GM19452 (cell line): ENCODE measurements around the gene CCDC190.
"Not testable (repeated sequence)": the region's sequence is repeated elsewhere in the genome, so short reads cannot be mapped to it uniquely, and the experiment has no call there.

Experiments
- ATAC-seq: cut with Tn5 transposase; IDR thresholded peaks from one replicate; pipeline ENCODE4 v1.9.1; 2021; ENCODE audit not compliant: unreplicated experiment

Gene CCDC190

GRCh38 chr1:162878000-162878596 lies 17.1 kb upstream of the CCDC190 start:
- no peak for ATAC-seq

- ATAC-seq = no peak
Observed at GRCh38 chr1:162877412-162877811, 16.4 kb upstream of the CCDC190 start.

GRCh38 chr1:162876751-162877150 lies 15.8 kb upstream of the CCDC190 start:
- no peak for ATAC-seq

GRCh38 chr1:162873671-162874666 lies 13.0 kb upstream of the CCDC190 start:
- no peak for ATAC-seq

- ATAC-seq = no peak
Observed at GRCh38 chr1:162872981-162873380, 12.0 kb upstream of the CCDC190 start.

GRCh38 chr1:162871417-162871816 lies 10.4 kb upstream of the CCDC190 start:
- ATAC-seq = not testable (repeated sequence)

- no peak for ATAC-seq
Observed at GRCh38 chr1:162868972-162869371, 8.0 kb upstream of the CCDC190 start.

- ATAC-seq = no peak
Observed at GRCh38 chr1:162861625-162862024, 650 bp upstream of the CCDC190 start.

GRCh38 chr1:162859191-162859590 lies 1.8 kb downstream of the CCDC190 start:
- ATAC-seq = no peak

GRCh38 chr1:162857850-162858249 lies 3.1 kb downstream of the CCDC190 start:
- no peak for ATAC-seq

GRCh38 chr1:162856260-162856659 lies 4.7 kb downstream of the CCDC190 start:
- ATAC-seq = no peak

- ATAC-seq = no peak
Observed at GRCh38 chr1:162855461-162856150, 5.4 kb downstream of the CCDC190 start.

- peak; percentile 75 for ATAC-seq
Observed at GRCh38 chr1:162854245-162854882, 6.6 kb downstream of the CCDC190 start.

GRCh38 chr1:162851341-162851740 lies 9.6 kb downstream of the CCDC190 start:
- ATAC-seq = no peak

GRCh38 chr1:162849711-162850110 lies 11.3 kb downstream of the CCDC190 start:
- ATAC-seq = no peak

- ATAC-seq = peak; percentile 83
Observed at GRCh38 chr1:162847839-162848453, 13.0 kb downstream of the CCDC190 start.

- no peak for ATAC-seq
Observed at GRCh38 chr1:162846256-162847212, 14.4 kb downstream of the CCDC190 start.

- no peak for ATAC-seq
Observed at GRCh38 chr1:162844153-162844552, 16.8 kb downstream of the CCDC190 start.

- no peak for ATAC-seq
Observed at GRCh38 chr1:162840250-162840839, 20.6 kb downstream of the CCDC190 start.
